ENCODE results near the gene MCL1. TPM values are rescaled to one million over a fixed set of nuclear protein-coding genes. Genes with fewer than 3 reads are reported as not detected.
"Not testable (repeated sequence)": the region's sequence is repeated elsewhere in the genome, so short reads cannot be mapped to it uniquely, and the experiment has no call there.

Gene MCL1
- 122 TPM for polyA plus RNA-seq (2013, experiment 1 of 2; ENCODE audit: insufficient read length)
- polyA plus RNA-seq (2013, experiment 2 of 2; ENCODE audit: insufficient read length) = 134 TPM

DNA sequence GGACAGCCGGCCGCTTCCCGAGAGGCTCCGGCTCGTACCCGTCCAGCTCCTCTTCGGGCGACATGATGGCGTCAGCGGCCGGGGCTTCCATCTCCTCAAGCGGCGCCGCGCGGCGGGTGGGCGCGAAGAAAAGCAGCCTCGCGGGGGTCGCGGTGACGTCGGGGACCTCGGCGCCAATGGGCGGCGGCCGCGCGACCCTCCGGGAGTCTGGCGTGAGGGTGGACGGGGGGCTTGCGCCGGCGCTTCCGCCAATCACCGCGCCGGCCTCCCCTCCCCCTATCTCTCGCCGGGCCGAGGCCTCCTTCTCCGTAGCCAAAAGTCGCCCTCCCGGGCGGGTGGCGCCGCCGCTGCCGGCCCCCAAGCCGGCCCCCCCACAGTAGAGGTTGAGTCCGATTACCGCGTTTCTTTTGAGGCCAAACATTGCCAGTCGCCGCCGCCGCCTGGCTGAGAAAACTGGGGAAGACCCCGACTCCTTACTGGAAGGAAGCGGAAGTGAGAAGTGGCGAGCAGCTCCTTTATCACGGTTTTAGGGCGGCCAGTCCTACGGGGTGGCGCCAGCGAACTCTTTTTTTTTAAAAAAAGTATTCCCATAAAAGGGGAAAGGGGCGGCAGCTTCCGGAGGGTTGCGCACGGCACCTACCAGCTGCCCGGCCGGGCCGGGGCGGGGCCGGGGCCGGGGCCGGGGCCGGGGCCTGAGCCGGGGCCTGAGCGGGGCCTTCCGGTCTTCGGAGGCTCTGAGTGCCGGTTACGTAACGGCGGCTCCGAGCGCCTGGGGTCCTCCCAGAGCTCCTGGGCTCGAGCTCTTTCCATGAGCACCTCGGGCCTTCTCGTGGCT lies at the start of gene MCL1:
TSS of gene MCL1 (minus strand) at position 501 of the 835 bp plus-strand sequence. CDS start at position 421, 80 bp downstream.
- DNase-seq = peak; percentile 98

DNA sequence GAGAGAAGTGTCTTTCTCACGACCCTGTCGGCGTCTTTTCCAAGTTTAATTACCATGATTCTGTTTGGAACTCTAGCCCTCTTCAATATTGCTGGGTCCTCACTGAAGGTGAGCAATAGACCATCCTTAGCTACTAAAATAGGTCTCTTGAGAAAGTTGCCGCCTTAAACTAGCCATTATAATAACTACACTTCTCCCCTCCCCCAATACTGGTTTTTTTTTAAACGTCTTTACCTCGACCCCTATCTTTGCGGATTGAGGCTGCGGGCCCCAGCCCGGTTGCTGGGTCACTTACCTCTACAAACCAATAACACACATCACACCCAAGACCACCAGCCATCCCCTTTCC lies 49.3 kb upstream of the MCL1 start:
- no peak for DNase-seq

DNA sequence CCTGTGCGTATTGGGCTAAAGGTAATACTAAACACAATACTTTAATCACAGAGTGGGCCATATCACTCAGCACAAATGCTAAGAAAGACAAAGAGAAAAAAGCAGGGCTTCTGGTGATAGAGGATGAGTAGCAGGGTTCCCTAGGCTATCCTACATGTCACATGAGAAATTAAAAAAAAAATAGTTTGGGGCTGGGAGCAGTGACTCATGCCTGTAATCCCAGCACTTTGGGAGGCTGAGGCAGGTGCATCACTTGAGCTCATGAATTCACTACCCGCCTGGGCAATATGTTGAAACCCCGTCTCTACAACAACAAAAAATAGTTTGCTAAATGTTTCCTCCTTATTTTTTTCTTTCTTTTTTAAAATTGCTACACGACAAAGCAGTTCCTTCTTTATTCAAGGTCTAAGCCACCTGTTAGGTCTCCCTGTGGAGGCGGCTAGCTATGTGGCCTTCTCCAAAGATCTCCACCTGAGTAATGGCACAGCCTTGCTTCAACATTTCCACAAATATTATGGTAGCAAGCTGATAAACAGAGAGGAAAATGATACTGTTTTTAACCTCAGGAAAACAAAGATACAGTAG lies 48.5 kb upstream of the MCL1 start:
- no peak for DNase-seq

- no peak for DNase-seq
Observed at GRCh38 chr1:150626150-150626549, 46.7 kb upstream of the MCL1 start.

GRCh38 chr1:150624546-150624945 lies 45.1 kb upstream of the MCL1 start:
- DNase-seq = not testable (repeated sequence)

- not testable (repeated sequence) for DNase-seq
Observed at GRCh38 chr1:150624134-150624533, 44.7 kb upstream of the MCL1 start.

DNA sequence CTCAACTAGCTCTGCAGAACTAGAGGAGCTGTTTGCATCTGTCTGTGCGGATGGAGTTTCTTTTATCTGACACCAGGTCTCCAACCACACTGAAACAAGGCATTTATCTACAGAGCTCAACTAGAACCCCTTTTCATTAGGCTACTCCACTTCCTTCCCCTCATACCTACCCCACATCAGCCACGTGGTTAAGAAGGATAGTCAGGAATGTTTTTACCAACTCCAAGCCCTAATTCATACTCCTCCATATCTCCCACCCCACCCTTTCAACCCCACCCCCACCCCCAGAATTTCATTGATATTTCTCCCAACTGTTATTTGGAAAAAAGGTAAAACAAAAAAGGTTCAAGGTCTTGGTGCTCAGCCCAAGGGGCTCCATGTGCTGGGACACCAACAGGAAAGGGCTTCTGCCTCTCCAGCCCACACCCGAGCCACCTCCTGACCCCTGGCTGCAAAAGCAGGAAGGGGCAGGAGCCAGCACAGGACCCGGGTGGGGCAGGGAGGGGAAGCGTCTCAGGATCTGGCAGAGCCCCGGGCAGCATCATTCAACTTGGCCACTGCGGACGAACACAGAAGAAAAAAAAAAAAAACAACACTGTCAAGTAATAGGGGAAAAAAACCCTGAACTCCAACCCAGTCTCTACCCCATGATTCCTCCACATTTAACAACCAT lies 43.0 kb upstream of the MCL1 start:
- DNase-seq = no peak

DNA sequence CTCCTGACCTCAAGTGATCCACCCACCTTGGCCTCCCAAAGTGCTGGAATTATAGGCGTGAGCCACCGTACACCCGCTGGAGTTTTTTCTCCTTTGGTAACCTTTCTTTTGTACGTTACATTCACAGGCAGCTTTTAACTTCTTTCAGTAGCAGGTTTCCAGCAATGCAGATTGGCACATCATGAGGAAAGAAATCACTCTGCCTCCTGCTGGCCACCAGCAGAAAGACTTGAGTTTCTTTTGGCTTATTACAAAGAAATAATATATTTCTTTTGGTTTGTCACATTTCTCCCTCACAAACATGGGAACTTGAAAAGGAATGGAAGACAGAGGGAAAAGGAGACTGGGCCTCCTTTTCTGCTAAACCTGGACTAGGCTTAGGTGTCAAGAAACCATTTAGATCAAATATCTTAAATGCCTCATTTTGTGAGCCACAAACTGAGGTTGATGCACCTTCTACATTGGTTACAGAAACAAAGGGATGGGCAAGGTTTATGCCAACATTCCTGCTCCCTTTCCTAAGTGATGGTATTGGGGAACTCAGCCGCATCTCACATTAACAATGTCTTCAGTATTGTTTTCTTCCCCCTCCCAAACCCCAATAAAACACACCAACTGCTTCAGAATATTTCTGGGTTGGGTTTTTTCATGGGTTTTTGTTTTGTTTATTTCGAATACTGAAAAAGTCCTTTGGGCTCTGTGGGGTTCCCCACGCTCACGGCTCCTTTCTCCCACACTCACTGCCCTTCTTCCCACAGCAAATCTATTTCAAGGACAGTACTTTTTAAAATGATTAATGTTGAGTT lies 42.3 kb upstream of the MCL1 start:
- peak; percentile 61 for DNase-seq

- DNase-seq = no peak
Observed at GRCh38 chr1:150620919-150621318, 41.5 kb upstream of the MCL1 start.

DNA sequence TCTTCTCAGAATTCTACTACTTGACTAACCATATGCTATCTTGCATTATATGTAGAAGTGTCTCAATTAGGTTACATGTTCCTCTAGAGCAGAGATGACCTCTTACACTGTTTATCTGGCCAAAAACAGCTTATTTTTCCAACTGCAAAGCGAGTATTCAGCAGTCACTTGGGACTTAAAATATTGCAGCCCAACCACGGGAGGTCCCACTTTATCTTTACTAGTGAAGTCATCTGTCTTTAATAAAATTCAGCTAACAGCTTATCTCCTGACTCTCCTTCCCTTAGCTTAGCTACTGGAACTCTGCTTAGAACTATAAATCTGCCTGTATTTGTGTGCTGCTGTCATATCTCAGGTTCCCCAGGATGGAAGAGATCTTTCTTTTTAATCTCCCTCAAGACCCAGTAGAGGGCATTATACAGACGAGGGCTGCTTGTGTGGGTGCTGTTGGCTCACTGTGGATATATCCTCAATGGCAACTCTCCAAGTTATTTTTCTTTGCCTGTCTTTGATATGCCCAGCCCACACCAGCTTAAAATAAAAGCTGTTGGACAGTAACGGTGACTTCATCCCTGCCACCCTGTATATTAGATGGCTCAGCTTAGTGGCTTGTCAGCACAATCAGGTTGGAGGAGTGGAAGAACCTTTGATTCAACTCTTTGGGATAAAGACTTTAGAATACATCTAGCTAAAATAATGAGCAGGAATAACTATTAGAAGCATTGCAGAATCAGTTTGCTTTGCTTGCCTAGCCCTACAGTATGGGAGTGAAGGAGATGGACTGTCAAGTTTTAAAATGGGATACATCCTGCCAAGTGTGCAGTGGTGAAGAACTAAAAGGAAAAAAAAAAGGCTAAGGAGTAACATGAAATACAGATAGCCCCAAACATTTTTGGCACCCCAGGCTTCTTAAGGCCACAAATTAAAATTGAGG lies 40.4 kb upstream of the MCL1 start:
- peak; percentile 79 for DNase-seq

DNA sequence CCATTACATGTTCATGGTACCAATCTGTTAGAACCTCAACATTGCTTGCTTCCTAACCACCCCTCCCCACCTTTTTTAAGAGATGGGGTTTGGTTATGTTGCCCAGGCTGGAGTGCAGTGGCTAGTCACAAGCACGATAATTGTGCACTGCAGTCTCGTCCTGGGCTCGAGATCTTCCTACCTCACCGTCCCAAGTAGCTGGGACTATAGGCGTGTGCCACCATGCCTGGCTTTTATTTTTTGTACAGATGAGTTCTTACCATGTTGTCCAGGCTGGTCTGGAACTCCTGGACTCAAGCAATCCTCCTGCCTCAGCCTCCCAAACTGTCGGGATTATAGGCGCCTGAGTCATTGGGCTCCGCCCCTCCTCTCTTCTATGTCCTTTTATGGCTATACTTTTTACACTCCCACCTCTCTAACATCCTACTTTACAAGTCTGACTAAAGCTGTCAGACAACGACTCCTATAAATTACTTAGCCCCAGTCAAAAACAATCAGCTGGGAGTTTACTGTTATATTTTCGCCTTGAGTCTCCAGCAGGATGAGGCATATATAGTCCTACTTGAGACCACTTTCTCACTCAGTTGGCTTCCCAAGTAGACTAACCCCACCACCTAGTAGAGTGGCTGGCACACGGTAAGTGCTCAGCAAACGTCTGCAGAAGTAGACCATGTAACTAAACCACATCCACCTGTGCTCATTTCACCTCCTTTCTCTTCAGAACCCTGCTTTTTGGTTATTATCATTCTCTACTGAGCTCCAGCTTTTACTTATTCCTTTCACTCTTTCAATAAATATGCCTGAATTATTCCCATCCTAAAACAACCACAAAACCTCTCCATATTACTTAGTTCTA lies 36.2 kb upstream of the MCL1 start:
- DNase-seq = no peak

GRCh38 chr1:150613061-150613920 lies 33.9 kb upstream of the MCL1 start:
- DNase-seq = peak; percentile 58

DNA sequence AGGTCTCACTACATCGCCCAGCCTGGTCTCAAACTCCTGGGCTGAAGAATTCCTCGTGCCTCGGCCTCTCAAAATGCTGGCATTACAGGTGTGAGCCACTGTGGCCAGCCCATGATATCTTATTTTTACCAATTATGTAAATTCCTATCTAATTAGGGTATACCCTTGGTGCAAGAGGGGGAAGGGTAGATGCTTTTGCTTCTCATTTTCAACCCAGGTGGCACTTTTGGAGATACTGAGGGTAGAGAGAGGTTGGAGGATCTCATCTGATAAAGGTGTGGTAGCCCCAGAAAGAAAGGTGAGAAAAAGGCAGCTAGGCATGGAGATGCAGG lies 32.6 kb upstream of the MCL1 start:
- DNase-seq = no peak

GRCh38 chr1:150610576-150610975 lies 31.2 kb upstream of the MCL1 start:
- DNase-seq = no peak

DNA sequence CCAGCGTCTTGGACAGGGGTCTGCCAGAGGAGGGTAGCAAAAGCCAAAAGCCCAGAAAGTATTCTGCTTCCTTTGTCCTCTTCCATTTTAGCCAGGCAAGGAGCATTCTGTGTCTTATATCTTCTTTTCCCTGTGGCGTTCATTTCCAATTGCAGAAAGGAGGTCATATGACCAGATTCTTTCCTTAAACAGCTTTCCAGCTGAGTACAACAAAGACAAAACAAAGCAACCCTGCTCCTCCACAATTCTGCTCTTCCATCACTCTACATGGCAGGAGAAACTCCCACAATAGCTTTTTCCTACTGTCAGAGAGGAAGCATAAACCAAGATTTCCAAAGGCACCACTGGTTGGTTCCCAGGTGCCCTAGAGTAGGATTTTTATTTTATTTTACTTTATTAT lies 30.3 kb upstream of the MCL1 start:
- no peak for DNase-seq

DNA sequence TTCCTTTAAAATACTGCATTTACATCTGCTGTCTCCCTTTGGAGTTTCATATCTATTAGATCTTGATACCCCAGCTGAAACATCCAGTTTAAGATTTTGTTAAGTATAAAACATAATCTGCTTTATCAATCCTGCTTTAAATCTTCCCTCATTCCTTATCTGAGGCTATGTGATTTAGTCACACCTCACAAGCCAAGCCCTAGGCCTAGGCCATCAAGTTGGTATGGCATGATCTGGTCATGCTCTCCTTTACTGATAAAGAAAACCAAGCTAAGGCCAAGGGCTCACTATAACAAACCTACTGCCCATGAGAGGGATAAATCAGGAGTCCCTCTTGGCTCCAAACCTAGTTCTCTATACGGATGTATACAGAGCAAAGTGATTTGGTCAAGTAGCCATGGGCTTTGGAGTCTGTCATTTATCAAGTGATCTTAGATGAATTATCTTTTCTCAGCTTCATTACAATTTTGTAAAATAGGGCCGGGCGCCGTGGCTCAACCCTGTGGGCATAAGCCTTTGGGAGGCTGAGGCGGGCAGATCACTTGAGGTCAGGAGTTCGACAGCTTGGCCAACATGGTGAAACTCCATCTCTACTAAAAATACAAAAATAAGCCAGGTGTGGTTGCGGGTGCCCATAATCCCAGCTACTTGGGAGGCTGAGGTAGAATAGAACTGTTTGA lies 27.2 kb upstream of the MCL1 start:
- no peak for DNase-seq

DNA sequence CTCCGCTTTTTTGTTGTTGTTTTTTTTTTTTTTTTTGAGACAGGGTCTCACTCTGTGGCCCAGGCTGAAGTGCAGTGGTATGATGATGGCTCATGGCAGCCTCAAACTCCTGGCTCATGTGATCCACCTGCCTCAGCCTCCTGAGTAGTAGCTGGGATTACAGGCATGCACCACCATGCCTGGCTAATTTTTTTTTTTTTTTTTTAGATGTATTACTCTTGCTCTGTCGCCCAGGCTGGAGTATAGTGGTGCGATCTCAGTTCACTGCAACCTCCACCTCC lies 26.0 kb upstream of the MCL1 start:
- DNase-seq = not testable (repeated sequence)

- no peak for DNase-seq
Observed at GRCh38 chr1:150604226-150604588, 24.8 kb upstream of the MCL1 start.

GRCh38 chr1:150603711-150604110 lies 24.3 kb upstream of the MCL1 start:
- DNase-seq = no peak

Data from fibroblast of skin of scalp (primary cell).